Colonic mucosa (tissue), 4 donors: ENCODE data around the gene RFTN1. TPM values are rescaled to one million over a fixed set of nuclear protein-coding genes. Genes with fewer than 3 reads are reported as not detected.

Experiments
- DNase-seq: peaks from one replicate; pipeline ENCODE4 v3.0.0-alpha.2; 2020
- H3K27ac ChIP-seq: fragments of 200-600 bp; one replicate; pipeline ENCODE4 v1.8.0; 2021
- H3K27me3 ChIP-seq: fragments of 200-600 bp; one replicate; pipeline ENCODE4 v1.8.0; 2021
- H3K36me3 ChIP-seq: fragments of 200-600 bp; one replicate; pipeline ENCODE4 v1.8.0; 2021
- H3K4me1 ChIP-seq: fragments of 200-600 bp; one replicate; pipeline ENCODE4 v1.8.0; 2021; ENCODE audit warnings: mild to moderate bottlenecking
- H3K4me3 ChIP-seq: fragments of 200-600 bp; one replicate; pipeline ENCODE4 v1.8.0; 2021
- H3K9ac ChIP-seq, 2 donors: one replicate each; pipeline ENCODE4 v1.7.0; 2013; ENCODE audit warnings: control low read depth in 2 of 2, low read depth in 2 of 2, low read length in 2 of 2
- H3K9me3 ChIP-seq: fragments of 200-600 bp; one replicate; pipeline ENCODE4 v1.8.0; 2021
- CTCF ChIP-seq: fragments of 200-600 bp; IDR thresholded peaks from one replicate; pipeline ENCODE4 v1.8.0; 2022; ENCODE audit warnings: antibody characterized with exemption, mild to moderate bottlenecking
- intact Hi-C: fragments of 100-400 bp; cut with DNase I; formaldehyde crosslinking; loops from one replicate; pipeline ENCODE4 v1.14.1; 2022
- total RNA-seq, 2 donors: library from RNA; stranded (reverse); fragmentation: NEBNext Ultra II Directional in 1 of 2; extraction: Animal tissue kit (Norgen Biotek cat#: 25700) in 1 of 2; gene quantifications; one replicate each; pipeline ENCODE4 v1.2.1, GENCODE V29; 2021
- donor health status: healthy.
- donor health status: DM: no; HTN: no; CAD: no.
- donor health status: DM: no; HTN: no; CAD: no.

The RFTN1 gene
- total RNA-seq, 2 donors from 2014 or later: 4.0 to 10.2 TPM

GRCh38 chr3:16398648-16399047 lies 114.9 kb downstream of the RFTN1 start:
- no peak for DNase-seq
- intact Hi-C loops: no loop called here
- no peak overlapping the region for H3K27ac ChIP-seq
- H3K4me3 ChIP-seq: no peak overlapping the region
- no peaks in the 10 kb centered on the region for H3K4me1 ChIP-seq
- no peaks in the 10 kb centered on the region for H3K36me3 ChIP-seq
- no peaks in the 10 kb centered on the region for H3K9me3 ChIP-seq
- no peak overlapping the region for H3K9ac ChIP-seq
- TF ChIP-seq CTCF: no peak
- H3K27me3 ChIP-seq: no peaks in the 10 kb centered on the region

GRCh38 chr3:16396202-16396601 lies 117.3 kb downstream of the RFTN1 start:
- no peak overlapping the region for H3K4me3 ChIP-seq

GRCh38 chr3:16395212-16395611 lies 118.3 kb downstream of the RFTN1 start:
- DNase-seq: no peak

More at GRCh38 chr3:16396202-16396601, 117.3 kb downstream of the RFTN1 start:
- H3K9me3 ChIP-seq: no peaks in the 10 kb centered on the region
- H3K9ac ChIP-seq: no peak overlapping the region
- H3K4me1 ChIP-seq: no peaks in the 10 kb centered on the region
- H3K27me3 ChIP-seq: no peaks in the 10 kb centered on the region
- intact Hi-C loops: no loop called here
- DNase-seq: no peak
- no peaks in the 10 kb centered on the region for H3K36me3 ChIP-seq
- no peak overlapping the region for H3K27ac ChIP-seq
- no peak for TF ChIP-seq CTCF

GRCh38 chr3:16394639-16395038 lies 118.9 kb downstream of the RFTN1 start:
- intact Hi-C loops: no loop called here
- Histone ChIP-seq H3K27ac (no peak overlapping the region), H3K9me3 (no peaks in the 10 kb centered on the region), H3K9ac (no peak overlapping the region), H3K4me3 (no peak overlapping the region), H3K4me1 (no peaks in the 10 kb centered on the region), H3K27me3 (no peaks in the 10 kb centered on the region), H3K36me3 (no peaks in the 10 kb centered on the region)
- no peak for TF ChIP-seq CTCF
- DNase-seq: no peak

More at GRCh38 chr3:16395212-16395611, 118.3 kb downstream of the RFTN1 start:
- Histone ChIP-seq H3K4me3 (no peak overlapping the region), H3K27ac (no peak overlapping the region), H3K9me3 (no peaks in the 10 kb centered on the region), H3K4me1 (no peaks in the 10 kb centered on the region), H3K27me3 (no peaks in the 10 kb centered on the region), H3K36me3 (no peaks in the 10 kb centered on the region), H3K9ac (no peak overlapping the region)
- TF ChIP-seq CTCF: no peak
- intact Hi-C loops: no loop called here

- Histone ChIP-seq H3K9ac (no peak overlapping the region), H3K36me3 (no peaks in the 10 kb centered on the region), H3K4me1 (no peaks in the 10 kb centered on the region), H3K9me3 (no peaks in the 10 kb centered on the region), H3K27me3 (no peaks in the 10 kb centered on the region), H3K27ac (no peak overlapping the region), H3K4me3 (no peak overlapping the region)
- no peak for TF ChIP-seq CTCF
- no peak for DNase-seq
- intact Hi-C loops: no loop called here
These were observed 120.8 kb downstream of the RFTN1 start for GRCh38 chr3:16392717-16393116.

GRCh38 chr3:16392065-16392464 lies 121.4 kb downstream of the RFTN1 start:
- no peaks in the 10 kb centered on the region for H3K36me3 ChIP-seq
- no peak overlapping the region for H3K9ac ChIP-seq
- no peak overlapping the region for H3K4me3 ChIP-seq
- intact Hi-C loops: no loop called here
- no peaks in the 10 kb centered on the region for H3K4me1 ChIP-seq
- no peak for TF ChIP-seq CTCF
- no peaks in the 10 kb centered on the region for H3K27me3 ChIP-seq
- no peak overlapping the region for H3K27ac ChIP-seq
- no peak for DNase-seq
- H3K9me3 ChIP-seq: no peaks in the 10 kb centered on the region
